HT-29 (cell line): ENCODE data around the gene GTSF1L. TPM values are rescaled to one million over a fixed set of nuclear protein-coding genes. Genes with fewer than 3 reads are reported as not detected.

Experiments
- DNase-seq: peaks from one replicate; pipeline ENCODE4 v3.0.0-alpha.2; 2015; ENCODE audit warnings: low spot score
- total RNA-seq: library from RNA; depleted of rRNA; stranded (reverse); fragments of >200 nt; shearing (Covaris generic); gene quantifications from 2 replicates; pipeline ENCODE4 v1.2.3, GENCODE V29; 2014

The GTSF1L gene
- total RNA-seq, 1 experiment from 2014 or later = not detected

- DNase-seq = no peak
Observed at GRCh38 chr20:43716757-43717615, 9.8 kb downstream of the GTSF1L start.

DNA sequence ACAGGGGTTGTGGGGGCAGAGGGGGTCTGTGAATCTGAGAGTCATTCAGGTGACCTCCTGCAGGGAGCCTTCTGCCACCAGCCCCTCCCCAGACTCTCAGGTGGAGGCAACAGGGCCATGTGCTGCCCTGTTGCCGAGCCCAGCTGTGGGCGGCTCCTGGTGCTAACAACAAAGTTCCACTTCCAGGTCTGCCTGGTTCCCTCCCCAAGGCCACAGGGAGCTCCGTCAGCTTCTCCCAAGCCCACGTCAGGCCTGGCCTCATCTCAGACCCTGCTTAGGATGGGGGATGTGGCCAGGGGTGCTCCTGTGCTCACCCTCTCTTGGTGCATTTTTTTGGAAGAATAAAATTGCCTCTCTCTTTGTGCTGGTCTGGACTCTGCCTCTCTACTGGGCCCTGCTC is 10.7 kb downstream of the GTSF1L start:
- DNase-seq = no peak

GRCh38 chr20:43715511-43715910 is 11.3 kb downstream of the GTSF1L start:
- DNase-seq = no peak

DNA sequence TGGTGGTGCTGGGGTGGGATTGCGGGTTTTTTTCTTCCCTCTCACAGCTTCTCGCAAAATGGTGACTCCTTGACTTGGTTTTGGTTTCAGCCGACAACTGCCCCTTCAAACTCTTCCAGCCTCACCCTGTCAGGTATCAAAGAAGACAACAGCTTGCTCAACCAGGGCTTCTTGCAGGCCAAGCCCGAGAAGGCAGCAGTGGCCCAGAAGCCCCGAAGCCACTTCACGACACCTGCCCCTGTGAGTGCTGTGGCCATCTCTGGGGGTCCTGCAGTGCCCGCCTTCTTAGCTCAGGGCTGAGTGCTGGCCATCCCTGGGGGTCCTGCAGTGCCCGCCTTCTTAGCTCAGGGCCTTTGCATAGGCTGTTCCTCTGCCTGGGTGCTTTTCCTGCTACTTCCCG is 11.8 kb downstream of the GTSF1L start:
- DNase-seq = no peak

DNA sequence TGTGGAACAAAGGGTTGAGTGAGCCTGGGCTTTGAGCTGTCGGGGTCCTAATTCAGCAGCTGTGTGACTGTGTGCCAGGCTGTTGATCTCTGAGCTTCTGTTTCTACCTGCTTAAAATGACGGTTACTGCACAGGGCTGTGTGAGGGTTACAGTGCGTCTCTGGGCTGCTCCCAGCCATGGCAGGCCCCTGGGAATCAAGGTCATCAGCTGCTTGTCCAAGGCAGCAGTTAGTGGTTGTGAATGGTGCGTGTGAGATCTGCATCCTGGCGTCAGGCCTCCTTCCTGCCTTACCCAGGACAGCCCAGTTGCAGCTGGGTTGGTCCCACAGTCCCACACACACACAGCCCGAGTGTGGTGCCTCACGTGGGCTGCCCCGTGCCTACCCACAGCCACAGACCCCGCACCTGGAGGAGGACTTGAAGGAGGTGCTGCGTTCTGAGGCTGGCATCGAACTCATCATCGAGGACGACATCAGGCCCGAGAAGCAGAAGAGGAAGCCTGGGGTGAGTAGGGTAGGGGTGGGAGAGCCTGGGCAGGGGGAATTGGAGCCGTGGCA is 15.6 kb downstream of the GTSF1L start:
- DNase-seq = no peak

GRCh38 chr20:43710370-43711044 is 16.3 kb downstream of the GTSF1L start:
- no peak for DNase-seq

DNA sequence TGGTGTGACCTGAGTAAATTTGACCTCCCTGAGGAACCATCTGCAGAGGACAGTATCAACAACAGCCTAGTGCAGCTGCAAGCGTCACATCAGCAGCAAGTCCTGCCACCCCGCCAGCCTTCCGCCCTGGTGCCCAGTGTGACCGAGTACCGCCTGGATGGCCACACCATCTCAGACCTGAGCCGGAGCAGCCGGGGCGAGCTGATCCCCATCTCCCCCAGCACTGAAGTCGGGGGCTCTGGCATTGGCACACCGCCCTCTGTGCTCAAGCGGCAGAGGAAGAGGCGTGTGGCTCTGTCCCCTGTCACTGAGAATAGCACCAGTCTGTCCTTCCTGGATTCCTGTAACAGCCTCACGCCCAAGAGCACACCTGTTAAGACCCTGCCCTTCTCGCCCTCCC is 24.3 kb downstream of the GTSF1L start:
- no peak for DNase-seq

DNA sequence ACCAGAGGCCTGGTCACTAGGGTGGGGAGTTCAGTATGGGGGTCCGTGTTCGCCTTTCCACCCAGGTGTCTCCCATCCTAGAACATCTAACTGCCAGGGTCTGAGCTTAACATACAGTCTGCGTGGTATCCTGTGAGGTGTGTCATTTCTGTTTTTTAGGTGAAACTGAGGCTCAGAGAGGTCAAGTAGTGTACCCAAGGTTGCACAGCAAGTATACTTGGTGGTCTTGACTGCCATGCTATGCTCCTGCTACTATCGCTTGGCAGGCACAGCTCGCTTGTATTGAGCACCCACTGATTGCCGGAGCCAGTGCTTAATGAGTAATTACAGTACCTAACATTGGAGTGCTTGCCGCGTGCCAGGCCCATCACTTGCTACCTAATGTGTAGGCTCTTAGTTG is 26.2 kb downstream of the GTSF1L start:
- no peak for DNase-seq

DNA sequence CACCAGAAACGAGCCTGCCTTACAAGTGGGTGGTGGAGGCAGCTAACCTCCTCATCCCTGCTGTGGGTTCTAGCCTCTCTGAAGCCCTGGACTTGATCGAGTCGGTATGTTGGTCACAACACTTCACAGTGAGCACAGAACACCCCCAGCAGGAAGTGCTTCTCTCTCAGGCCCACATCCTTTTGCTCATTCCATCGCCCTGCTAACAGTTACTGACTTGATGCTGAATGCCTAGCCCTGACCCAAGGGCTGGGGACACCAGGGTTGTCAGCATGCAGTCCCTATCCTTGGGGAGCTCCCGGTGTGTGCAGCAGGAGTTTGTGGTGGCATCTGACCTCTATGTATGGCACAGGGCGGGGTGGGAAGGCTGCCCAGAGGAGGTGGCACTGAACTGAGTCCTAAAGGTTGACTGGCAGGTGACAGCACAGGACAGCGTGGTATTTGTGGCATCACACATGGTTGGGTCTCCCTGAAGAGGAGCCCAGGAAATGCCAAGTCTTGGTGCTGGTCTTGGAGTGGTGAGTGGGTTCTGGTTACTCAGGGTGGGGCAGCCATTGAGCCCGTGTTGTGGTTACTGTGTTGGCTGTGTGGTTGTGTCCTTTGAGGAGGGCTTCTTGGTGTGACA is 26.7 kb downstream of the GTSF1L start:
- DNase-seq = no peak

DNA sequence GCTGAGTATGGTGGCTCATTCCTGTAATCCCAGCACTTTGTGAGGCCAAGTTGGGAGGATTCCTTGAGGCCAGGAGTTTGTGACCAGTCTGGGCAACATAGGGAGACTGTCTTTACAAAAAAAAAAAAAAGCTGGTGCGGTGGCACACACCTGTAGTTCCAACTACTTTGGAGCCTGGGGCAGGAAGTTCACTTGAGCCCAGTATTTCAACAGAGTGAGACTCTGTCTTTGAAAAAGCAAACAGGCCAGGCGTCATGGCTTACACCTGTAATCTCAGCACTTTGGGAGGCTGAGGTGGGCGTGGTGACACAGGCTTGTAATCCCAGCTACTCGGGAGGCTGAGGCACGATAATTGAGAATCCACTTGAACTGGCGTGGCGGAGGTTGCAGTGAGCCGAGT is 31.2 kb downstream of the GTSF1L start:
- no peak for DNase-seq

- DNase-seq = no peak
Observed at GRCh38 chr20:43694763-43695162, 32.0 kb downstream of the GTSF1L start.

GRCh38 chr20:43691928-43692524 is 34.8 kb downstream of the GTSF1L start:
- peak; percentile 86 for DNase-seq

DNA sequence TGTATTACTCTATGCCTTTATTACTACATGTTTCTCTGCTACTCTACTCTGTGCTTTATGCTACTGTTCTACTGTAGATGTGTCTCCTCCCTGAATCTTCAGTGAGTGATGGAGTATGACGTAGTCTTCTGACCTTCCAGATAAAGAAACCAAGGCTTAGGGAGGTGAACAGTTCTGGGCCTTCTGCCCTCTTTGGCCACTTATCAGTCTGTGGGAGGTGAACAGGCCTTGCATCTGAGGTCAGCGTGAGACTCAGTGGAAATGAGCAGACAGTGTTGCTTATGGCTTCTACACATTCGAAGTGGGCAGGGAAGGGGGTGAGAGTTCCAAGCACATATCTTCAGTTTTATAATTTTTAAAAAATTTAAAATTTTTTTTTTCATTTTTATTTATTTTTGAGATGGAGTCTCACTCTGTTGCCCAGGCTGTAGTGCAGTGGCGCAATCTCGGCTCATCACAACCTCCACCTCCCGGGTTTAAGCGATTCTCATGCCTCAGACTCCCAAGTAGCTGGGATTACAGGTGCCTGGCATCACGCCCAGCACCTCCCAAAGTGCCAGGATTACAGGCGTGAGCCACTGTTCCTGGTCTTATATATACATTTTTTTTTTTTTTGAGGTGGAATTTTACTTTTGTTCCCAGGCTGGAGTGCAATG is 35.7 kb downstream of the GTSF1L start:
- DNase-seq = no peak

DNA sequence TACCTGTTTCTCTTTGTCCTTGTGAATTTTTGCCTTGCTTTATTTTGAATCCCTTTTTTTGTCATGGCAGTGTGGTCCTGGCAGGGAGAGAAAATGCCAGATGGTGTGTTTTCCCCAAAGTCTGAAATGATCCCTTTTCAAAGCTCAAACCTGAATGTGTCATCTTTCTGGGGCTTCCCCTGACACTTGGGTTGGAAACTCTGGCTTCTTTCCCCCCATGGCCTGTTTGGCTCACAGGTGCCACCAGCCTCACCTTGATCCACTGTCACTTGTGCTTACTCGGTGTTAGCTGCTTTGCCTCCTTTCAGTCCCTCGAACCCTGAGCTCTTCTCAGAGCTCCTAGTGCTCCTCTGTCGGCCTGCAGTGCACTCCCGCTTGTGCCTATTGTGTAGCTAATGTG is 37.6 kb downstream of the GTSF1L start:
- DNase-seq = no peak

- DNase-seq = no peak
Observed at GRCh38 chr20:43686820-43687219, 40.0 kb downstream of the GTSF1L start.

GRCh38 chr20:43682446-43682845 is 44.4 kb downstream of the GTSF1L start:
- DNase-seq = no peak

DNA sequence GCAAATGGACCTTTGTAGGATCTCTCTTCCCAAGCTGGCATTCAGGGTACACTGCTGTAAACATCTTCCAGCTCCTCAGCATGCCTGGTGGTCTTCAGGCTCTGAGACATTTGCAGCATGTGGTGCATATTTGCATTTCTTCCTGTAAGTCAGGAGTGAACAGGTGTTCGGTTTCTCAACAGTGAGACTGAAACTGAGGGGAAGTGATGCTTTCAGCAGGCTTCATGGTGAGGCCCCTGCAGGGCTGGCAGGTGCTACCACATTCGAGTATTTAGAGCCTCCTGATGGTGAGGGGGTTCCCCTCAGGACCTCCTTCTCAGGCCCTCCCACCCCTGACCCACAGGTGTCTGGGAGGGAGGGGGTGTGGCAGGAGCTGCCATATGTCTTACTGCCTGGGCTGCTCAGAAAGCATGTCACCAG is 44.8 kb downstream of the GTSF1L start:
- no peak for DNase-seq

DNA sequence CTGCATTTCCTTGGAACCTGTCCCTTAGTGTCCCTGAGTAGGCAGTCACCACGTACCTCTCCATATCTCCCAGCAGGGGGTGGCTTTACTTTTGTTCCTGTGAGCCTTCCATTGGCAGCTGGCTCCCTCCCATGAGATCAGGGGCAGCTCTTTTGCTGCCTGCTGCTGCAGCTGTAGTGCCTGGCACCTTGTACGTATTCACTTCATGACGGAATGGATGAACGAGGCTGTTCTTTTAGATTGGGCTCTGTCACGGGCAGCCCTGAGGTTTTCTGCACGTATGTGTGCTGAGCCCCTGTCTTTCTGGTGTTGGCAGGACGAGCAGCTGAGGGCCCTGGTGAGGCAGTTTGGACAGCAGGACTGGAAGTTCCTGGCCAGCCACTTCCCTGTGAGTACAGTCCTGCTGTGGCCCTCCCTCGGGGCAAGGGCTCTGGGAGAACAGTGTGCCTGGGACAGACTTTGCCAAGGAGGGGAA is 45.3 kb downstream of the GTSF1L start:
- peak; percentile 36 for DNase-seq

DNA sequence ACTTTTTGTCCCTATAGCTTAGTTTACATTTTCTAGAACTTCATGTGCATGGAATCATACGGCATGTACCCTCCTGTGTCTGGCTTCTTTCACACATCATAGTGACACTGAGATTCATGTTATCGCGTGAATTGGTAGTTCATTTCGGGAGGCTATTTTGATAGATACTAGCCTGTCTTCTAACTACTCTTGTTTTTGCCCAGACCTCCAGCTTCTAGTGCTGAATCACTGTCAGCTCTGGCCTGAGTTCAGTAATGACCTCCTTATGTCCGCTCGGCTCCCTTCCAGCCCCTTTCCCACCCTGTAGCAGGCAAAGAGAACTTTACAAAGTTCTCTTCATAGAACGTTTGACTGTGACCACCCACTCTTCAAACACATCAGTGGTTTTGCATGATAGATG is 45.8 kb downstream of the GTSF1L start:
- no peak for DNase-seq

DNA sequence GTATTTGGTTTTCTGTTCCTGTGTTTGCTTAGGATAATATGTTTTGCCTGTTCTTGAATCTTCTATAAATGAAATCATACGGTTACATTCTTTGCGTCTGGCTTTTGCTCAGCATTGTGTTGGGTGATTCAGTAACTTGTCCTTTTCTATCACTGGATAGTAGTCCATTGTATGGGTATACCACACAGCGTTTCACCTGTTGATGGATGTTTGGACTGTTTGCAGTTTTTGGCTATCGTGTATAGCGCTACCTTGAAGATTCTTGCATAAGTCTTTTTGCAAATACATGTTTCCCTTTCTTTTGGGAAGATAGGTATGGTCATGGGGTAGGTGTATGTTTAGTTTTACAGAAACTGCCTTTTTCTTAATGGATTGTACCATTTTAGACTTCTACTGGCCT is 50.4 kb downstream of the GTSF1L start:
- DNase-seq = no peak
